ENCODE results near the gene FNBP1.

FNBP1 gene

DNA sequence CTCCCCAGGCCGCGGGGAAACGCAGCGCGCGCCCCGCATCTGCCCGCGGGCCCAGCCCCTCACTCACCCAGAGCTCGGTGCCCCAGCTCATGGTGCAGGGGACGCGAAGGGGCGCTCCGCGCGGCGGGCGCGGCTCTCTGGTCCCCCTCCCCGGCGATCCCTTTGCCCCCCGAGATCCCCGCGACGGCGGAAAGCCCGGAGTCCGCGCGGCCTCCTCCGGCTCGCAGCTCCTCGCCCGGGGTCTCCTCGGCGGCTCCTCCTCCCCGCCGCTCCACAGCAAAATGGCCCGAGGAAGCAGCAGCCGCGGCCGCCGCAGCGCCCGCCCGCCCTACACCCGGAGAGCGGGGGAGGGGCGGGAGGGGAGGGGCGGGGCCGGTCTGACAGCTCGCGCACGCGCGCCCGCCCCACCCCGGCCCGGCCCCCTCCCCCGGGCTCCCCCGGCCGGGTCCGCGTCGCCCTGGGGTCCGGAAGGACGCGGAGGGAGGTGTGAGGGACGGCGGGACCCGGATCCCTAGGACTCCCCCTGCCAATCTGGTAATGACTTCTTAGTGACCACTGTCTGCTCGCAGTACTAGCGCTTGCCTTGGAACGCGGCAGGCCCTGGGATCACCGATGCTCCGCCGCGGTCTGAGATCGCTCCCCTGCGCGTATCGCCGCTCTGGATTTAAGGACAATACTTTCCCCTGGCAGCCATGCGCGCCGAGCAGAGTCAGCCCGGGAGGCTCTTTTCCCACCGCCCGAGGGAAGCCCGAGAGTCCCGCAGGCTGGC, at the start of gene FNBP1:
FNBP1 (minus strand) TSS at position 305 of the 769 bp plus-strand sequence; CDS start at position 91, 214 bp downstream.
- peak; percentile 80 to 86 for DNase-seq

DNA sequence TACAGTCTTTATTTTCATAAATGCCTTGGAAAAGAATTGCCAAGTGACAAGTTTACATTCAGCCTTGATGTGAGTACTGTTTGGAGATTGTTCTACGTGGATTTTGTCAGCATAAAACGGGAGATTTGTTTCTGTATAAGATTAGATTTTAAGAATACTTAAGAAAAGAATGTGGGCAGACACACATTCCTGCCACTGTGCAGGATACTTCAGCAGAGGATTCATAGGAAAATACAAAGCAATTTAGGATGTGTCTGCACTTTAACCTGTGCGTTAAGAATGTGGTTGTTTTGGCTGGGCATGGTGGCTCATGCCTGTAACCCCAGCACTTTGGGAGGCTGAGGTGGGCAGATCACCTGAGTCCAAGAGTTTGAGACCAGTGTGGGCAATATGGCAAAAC, 47.9 kb upstream of the FNBP1 start:
- DNase-seq = no peak

DNA sequence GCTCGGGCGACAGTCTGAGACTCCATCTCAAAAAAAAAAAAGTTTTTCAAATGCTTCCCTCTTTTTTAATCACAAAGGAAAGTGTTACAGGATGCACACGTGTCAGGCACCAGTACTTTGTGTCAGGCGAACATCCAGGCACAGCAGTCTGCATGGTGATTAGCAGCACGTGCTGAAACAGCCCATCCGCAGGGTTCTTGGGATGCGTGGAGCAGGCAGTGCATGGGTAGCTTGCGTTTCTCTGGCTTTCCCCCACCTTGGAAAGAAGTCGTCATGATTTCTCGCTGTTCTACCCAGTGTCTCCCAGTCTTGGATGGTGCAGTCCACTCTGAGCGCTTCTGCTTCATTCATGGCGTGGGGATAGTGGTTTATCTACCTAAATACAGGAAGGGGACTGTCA, 46.2 kb upstream of the FNBP1 start:
- no peak for DNase-seq

DNA sequence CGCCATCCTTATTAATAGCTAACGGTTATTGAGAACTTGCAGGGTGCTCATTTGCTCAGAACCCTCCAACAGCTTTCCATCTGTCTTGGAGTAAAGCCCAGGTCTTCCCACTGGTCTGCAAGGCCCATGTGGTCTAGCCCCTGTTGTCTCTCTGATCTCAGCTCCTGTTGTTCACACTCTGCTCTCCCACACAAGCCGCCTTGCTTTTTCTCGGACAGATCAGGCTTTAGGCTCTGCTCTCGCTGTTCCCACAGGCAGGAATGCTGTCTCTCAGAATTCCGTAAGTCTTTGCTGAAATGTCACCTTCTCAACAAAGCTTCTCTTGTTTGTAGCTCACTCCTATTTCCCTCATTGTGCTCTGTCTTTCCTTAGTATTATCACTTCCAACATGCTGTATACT, 45.1 kb upstream of the FNBP1 start:
- DNase-seq = no peak

DNA sequence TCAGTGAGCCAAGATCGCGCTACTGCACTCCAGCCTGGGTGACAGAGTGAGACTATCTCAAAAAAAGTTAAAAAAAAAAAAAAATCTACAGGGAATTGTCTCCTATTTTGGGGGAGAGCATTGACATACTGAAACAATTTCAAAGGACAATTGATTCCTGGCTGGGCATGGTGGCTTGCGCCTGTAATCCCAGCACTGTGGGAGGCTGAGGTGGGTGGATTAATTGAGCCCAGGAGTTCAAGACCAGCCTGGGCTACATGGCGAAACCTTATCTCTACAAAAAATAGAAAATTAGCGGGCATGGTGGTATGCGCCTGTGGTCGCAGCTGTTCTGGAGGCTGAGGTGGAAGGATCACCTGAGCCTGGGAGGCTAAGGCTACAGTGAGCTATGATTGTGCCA, 41.3 kb upstream of the FNBP1 start:
- no peak for DNase-seq

GRCh38 chr9:130078547-130078946, 35.6 kb upstream of the FNBP1 start:
- DNase-seq = no peak

DNA sequence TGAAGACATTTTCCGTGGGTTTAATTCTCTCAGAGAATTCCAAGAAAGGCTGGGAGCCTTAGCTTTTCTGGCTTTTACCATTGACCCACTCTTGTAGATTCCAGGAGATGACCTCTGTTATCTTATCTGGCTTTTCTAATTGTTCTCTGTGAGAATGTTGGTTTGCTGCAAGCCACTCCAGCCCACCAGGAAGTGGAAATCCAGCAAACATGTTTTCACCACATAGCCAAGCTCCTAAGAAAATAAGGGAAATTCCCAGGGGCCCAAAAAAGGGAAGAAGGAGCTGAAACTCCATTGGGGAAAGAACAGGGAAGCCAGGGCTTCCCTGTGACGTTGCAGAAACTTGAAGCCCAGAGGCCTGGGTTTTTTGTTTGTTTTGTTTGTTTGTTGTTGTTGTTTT, 30.4 kb upstream of the FNBP1 start:
- peak in 1 of 2 donors; percentile 15 for DNase-seq

- DNase-seq = no peak
Measured at GRCh38 chr9:130072515-130073235, 29.7 kb upstream of the FNBP1 start.

DNA sequence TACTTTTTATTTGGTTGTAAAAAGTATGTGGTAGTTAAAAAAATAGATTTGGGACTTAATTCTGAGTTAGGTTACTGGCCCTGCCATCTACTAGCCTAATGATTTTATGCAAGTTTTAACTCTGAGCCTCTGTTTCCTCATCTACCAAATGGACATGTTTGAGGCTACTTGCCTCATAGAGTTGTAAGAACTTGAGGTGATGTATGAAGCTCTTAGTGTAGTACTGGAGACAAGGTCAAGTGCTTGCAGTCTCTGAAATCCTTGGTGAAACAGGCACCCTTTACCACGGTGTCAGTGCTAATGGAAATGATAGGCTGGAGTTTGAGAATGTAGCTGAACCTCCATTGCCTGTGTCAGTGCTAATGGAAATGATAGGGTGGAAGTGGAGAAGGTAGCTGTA, 26.1 kb upstream of the FNBP1 start:
- DNase-seq = no peak

- DNase-seq = no peak
Measured at GRCh38 chr9:130064621-130065020, 21.6 kb upstream of the FNBP1 start.

DNA sequence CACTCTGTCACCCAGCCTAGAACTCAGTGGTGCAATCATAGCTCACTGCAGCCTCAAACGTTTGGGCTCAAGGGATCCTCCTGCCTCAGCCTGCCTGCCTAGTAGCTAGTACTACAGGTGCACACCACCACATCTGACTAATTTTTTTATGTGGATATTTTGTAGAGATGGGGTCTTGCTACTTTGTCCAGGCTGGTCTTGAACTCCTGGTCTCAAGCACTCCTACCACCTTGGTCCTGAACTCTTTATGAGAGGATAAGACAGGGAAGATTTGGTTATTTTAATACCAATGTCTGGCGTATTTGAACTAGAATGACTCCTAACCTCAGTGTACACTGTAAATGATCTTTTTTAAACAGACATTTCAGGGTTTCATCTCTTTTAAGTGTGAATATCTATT, 19.8 kb upstream of the FNBP1 start:
- no peak for DNase-seq

DNA sequence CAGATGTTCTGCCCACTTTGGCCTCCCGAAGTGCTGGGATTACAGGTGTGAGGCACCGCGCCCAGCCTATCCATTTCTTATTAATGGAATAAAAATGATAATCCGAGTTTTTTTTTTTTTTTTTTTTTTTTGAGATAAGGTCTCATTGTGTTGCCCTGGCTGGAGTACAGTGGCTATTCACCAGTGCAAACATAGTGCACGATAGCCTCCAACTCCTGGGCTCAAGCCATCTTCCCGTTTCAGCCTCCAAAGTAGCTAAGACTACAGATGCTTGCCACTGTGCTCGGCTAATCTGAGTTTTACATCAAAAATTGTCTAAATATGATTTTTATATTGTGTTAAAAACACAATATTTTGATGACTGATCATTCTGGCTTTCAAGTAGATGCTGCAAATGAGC, 17.3 kb upstream of the FNBP1 start:
- no peak for DNase-seq

GRCh38 chr9:130058887-130059286, 15.9 kb upstream of the FNBP1 start:
- no peak for DNase-seq

DNA sequence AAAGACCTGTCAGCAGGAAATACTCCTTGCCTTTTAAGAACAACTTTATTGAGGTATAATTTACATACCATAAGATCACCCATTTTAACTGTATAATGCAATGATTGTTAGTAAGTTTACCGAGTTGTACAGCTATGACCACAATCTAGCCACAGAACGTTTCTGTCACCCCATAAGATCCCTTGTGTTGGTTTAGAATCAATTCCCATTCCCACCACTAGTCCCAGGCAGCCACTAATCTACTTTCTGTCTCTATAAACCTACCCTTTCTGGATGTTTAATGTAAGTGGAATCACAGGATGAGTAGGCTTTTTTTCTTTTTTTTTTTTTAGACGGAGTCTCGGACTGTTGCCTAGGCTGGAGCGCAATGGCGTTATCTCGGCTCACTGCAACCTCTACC, 15.2 kb upstream of the FNBP1 start:
- DNase-seq = peak in 1 of 2 donors; percentile 22

DNA sequence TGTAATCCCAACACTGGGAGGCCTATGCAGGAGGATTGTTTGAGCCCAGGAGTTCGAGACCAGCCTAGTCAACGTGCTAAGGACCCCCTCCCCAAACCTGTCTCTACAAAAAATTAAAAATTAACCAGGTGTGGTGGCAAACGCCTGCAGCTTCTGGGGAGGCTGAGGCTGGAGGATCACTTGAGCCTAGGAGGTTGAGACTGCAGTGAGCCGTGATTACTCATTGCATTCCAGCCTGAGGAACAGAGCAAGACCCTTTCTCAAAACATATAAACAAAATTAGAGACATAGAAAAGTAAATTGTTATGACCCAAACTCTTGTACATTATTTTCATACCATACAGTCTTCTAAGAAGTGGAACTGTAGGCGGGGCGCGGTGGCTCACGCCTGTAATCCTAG, 11.8 kb upstream of the FNBP1 start:
- no peak for DNase-seq

GRCh38 chr9:130054325-130054786, 11.4 kb upstream of the FNBP1 start:
- no peak for DNase-seq

- DNase-seq = peak; percentile 74 to 77
Measured at GRCh38 chr9:130053504-130054324, 10.7 kb upstream of the FNBP1 start, which contains the start of gene GPR107. GPR107 (plus strand) TSS chr9:130053906; CDS start chr9:130053933, 27 bp downstream.

DNA sequence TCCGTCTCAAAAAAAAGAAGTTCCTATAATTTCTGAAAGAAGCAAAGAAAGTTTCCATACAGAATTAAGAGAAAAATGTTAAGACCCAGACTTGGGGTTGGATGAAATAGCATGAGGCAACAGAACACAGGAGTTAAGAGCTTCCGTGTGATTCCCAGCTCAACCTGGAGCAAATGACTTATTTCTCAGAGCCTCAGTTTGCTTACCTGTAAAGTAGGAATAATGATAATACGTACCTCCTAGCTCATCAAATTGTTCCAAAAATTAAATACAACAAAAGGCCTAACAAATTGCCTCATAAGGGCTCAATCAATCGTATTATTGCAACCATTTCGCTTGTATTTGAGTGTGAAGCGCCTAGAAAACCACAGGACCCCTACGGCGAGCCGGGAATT, 10.1 kb upstream of the FNBP1 start:
- DNase-seq = no peak

DNA sequence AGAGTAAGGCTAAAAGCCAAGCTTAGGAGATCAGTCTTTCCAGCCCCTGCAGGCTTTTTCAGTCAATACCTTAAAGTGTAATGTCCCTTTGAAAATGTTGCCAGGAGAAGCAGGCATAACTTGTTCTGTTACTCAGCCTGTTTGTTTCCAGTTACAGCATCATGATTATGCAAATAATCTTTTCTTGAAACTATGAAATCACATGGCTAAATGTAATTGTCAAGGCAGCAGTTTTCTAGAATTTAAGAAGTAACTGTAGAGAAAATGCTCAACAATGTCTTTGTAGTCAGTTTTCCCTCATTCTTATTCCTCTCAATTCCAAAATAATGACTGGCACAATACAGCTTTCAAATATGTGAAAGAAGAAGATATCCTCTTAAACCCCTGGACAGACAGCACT, 8.9 kb upstream of the FNBP1 start:
- no peak for DNase-seq

DNA sequence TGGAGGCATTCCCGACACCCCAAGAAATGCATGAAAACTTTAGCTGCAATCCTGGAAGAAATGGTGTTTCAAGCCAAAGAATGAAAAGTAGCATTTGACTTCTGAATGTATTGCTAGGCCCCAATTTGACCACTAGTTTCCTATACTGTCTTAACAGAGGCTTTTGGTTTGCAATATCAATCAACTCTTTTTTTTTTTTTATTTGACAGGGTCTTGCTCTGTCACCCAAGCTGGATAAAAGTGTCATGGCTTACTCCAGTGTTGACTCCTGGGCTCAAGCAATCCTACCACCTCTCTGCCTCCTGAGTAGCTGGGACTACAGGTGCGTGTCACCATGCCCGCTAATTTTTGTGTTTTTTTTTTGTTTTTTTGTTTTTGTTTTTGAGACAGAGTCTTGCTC, 7.5 kb upstream of the FNBP1 start:
- DNase-seq = no peak

GRCh38 chr9:130049431-130050210, 6.6 kb upstream of the FNBP1 start:
- DNase-seq = no peak

- no peak for DNase-seq
Measured at GRCh38 chr9:130045725-130046450, 2.9 kb upstream of the FNBP1 start.
